HepG2 (cell line): ENCODE data around the gene PLXNC1. TPM values are rescaled to one million over a fixed set of nuclear protein-coding genes. Genes with fewer than 3 reads are reported as not detected.

Experiments used
- ATAC-seq: fragments of 200-7000 bp; cut with Tn5 transposase; 3 replicates; pipeline ENCODE4 v1.9.1; 2020; ENCODE audit warnings: mild to moderate bottlenecking, moderate library complexity
- BruUV-seq: library from RNA; stranded (reverse); fragments of 400-500 nt; replicated peaks from 2 replicates; lab custom pipeline; 2021; lab: Mats Ljungman, UMichigan
- CTCF ChIA-PET: fragments of 300-600 bp; formaldehyde crosslinking; extraction: SDS; loops from one replicate; lab custom pipeline; 2021; ENCODE audit warnings: low total read pairs, inconsistent platforms, low intra/inter-chr PET ratio; lab: Yijun Ruan, JAX
- POLR2A ChIA-PET: fragments of 350-600 bp; sonication (Branson Sonifier 250); formaldehyde crosslinking; loops from one replicate; lab custom pipeline; 2020; ENCODE audit warnings: antibody characterized with exemption, inconsistent platforms; lab: Yijun Ruan, JAX
- DNase-seq: peaks from one replicate; pipeline ENCODE4 v3.0.0-alpha.2; 2015; ENCODE audit warnings: low spot score
- FAIRE-seq: peaks from 3 replicates; lab custom pipeline; 2011; peaks lifted over from hg19 to GRCh38; lab: Jason Lieb, UNC
- H2AFZ ChIP-seq: one replicate; pipeline ENCODE4 v1.6.1; 2011; ENCODE audit warnings: low read length, inconsistent platforms
- H3K27ac ChIP-seq: fragments of 300-600 bp; 3 replicates; pipeline ENCODE4 v1.8.0; 2011; ENCODE audit warnings: mixed run types, mild to moderate bottlenecking, mixed read lengths, low read length, inconsistent platforms; ENCODE audit not compliant: insufficient read depth; ENCODE audit errors: extremely low read length
- H3K27me3 ChIP-seq, 2 experiments: fragments of 200-600 bp in 1 of 2; 2 replicates in 1 of 2; 3 replicates in 1 of 2; pipeline versions ENCODE4 v1.6.0 to v1.8.0; 2011; ENCODE audit warnings: low read length in 2 of 2, mild to moderate bottlenecking in 2 of 2, moderate library complexity in 2 of 2, inconsistent platforms in 1 of 2; ENCODE audit not compliant: insufficient read depth in 2 of 2, control insufficient read depth in 1 of 2
- H3K36me3 ChIP-seq, 2 experiments: fragments of 200-600 bp in 1 of 2; replicated peaks in 1 of 2; 2 replicates in 1 of 2; 3 replicates in 1 of 2; pipeline versions ENCODE4 v1.5.1 to v1.8.0; 2011; ENCODE audit warnings: low read length in 2 of 2, inconsistent platforms in 1 of 2; ENCODE audit not compliant: insufficient read depth in 2 of 2, control insufficient read depth in 1 of 2
- H3K4me1 ChIP-seq: 2 replicates; pipeline ENCODE4 v1.5.1; 2012; ENCODE audit warnings: low read length, inconsistent platforms; ENCODE audit not compliant: insufficient read depth
- H3K4me2 ChIP-seq: 2 replicates; pipeline ENCODE4 v1.6.0; 2011; ENCODE audit warnings: low read depth, low read length, inconsistent platforms
- H3K4me3 ChIP-seq, 3 experiments: fragments of 200-600 bp in 1 of 3; sonication (generic), shearing (Covaris generic) in 1 of 3; replicated peaks in 1 of 3; 2 replicates each; pipeline ENCODE4 v1.5.1; 2011 to 2016; ENCODE audit warnings: low read length in 3 of 3, inconsistent platforms in 2 of 3, low read depth in 2 of 3, mild to moderate bottlenecking in 2 of 3, control low read depth in 1 of 3, mixed read lengths in 1 of 3; ENCODE audit not compliant: insufficient read depth in 1 of 3
- H3K79me2 ChIP-seq: one replicate; pipeline ENCODE4 v1.6.1; 2011; ENCODE audit warnings: low read length, inconsistent platforms; ENCODE audit not compliant: insufficient read depth
- H3K9ac ChIP-seq: 2 replicates; pipeline ENCODE4 v1.6.0; 2011; ENCODE audit warnings: mild to moderate bottlenecking, low read depth, low read length, inconsistent platforms; ENCODE audit not compliant: insufficient read depth
- H3K9me3 ChIP-seq: 2 replicates; pipeline ENCODE4 v1.5.1; 2012; ENCODE audit warnings: mild to moderate bottlenecking, low read length
- H4K20me1 ChIP-seq: 2 replicates; pipeline ENCODE4 v1.6.0; 2011; ENCODE audit warnings: inconsistent platforms, mild to moderate bottlenecking, low read length, moderate library complexity; ENCODE audit not compliant: insufficient read depth
- EP300 ChIP-seq, 3 experiments: sonication (generic) in 1 of 3; formaldehyde crosslinking in 1 of 3; IDR thresholded peaks; 2 replicates each; pipeline versions ENCODE4 v1.5.1 to v1.6.1; 2011 to 2020; ENCODE audit warnings: low read depth in 2 of 3, low read length in 2 of 3, borderline replicate concordance in 1 of 3, improper control_type of control experiment in 1 of 3, mild to moderate bottlenecking in 1 of 3, missing genetic modification reagents in 1 of 3, moderate library complexity in 1 of 3
- FOXP1 ChIP-seq, 2 experiments: fragments of 450-650 bp in 1 of 2; IDR thresholded peaks; 2 replicates each; pipeline ENCODE4 v1.6.1; 2017 to 2018; ENCODE audit warnings: antibody characterized with exemption in 1 of 2
- MYC ChIP-seq: sonication (generic); formaldehyde crosslinking; IDR thresholded peaks from 2 replicates; pipeline ENCODE4 v1.9.0; 2021; ENCODE audit warnings: missing genetic modification reagents, borderline replicate concordance
- RARG ChIP-seq: sonication (generic); formaldehyde crosslinking; IDR thresholded peaks from 2 replicates; pipeline ENCODE4 v1.4.0; 2020; ENCODE audit warnings: low read depth, mild to moderate bottlenecking, missing genetic modification reagents
- STAT5B ChIP-seq: sonication (generic); formaldehyde crosslinking; IDR thresholded peaks from 2 replicates; pipeline ENCODE4 v1.4.0; 2020; ENCODE audit warnings: missing genetic modification reagents
- ZNF317 ChIP-seq: sonication (generic); formaldehyde crosslinking; IDR thresholded peaks from 2 replicates; pipeline ENCODE4 v1.5.0; 2020; ENCODE audit warnings: mild to moderate bottlenecking, missing genetic modification reagents
- ZNF562 ChIP-seq: sonication (generic); formaldehyde crosslinking; IDR thresholded peaks from 2 replicates; pipeline ENCODE4 v1.8.0; 2022; ENCODE audit warnings: missing genetic modification reagents, borderline replicate concordance
- ZNF605 ChIP-seq: sonication (generic); formaldehyde crosslinking; IDR thresholded peaks from 2 replicates; pipeline ENCODE4 v1.8.0; 2022; ENCODE audit warnings: mild to moderate bottlenecking, missing genetic modification reagents
- ZNF7 ChIP-seq: IDR thresholded peaks from 2 replicates; pipeline ENCODE4 v1.6.1; 2016; ENCODE audit warnings: missing biosample characterization, missing genetic modification reagents
- WGBS: methylation state at CpG from one replicate; pipeline ENCODE4 v1.1.6; 2017; ENCODE audit warnings: low lambda C conversion rate; 5-methylcytosine and 5-hydroxymethylcytosine counted together
- in situ Hi-C: cut with HindIII; loops from 2 replicates; pipeline ENCODE4 v1.10.0; 2017; ENCODE audit warnings: low pct_unique_long_range_greater_than_20kb; ENCODE audit not compliant: extremely low pct_ligation_motif_present
- intact Hi-C: fragments of 100-400 bp; cut with micrococcal nuclease; formaldehyde crosslinking; loops from one replicate; pipeline ENCODE4 v1.10.0; 2022; ENCODE audit not compliant: unreplicated experiment
- polyA plus RNA-seq, 8 experiments: library from polyadenylated mRNA; depleted of rRNA in 3 of 8; stranded (reverse) in 7 of 8; unstranded in 1 of 8; fragments of >200 nt; fragmentation: Illumina TruSeq in 4 of 8; extraction: Trizol in 4 of 8; gene quantifications; 2 replicates each; pipeline versions ENCODE4 v1.2.1 to v1.2.3, GENCODE V29; 2011 to 2016; ENCODE audit warnings: low read depth in 4 of 8, missing spikeins in 1 of 8, mixed read lengths in 1 of 8; ENCODE audit not compliant: insufficient read depth in 1 of 8
- total RNA-seq, 5 experiments: library from RNA; depleted of rRNA; stranded (reverse); fragments of >200 nt; fragmentation: Illumina TruSeq; extraction: Trizol; gene quantifications; 2 replicates each; pipeline ENCODE4 v1.2.3, GENCODE V29; 2016; ENCODE audit warnings: low read depth in 1 of 5
- TF ChIP-seq, protein P1 (sequence below): sonication (generic); formaldehyde crosslinking; IDR thresholded peaks from 2 replicates; pipeline ENCODE4 v1.4.0; 2020; ENCODE audit warnings: missing genetic modification reagents

PLXNC1 gene
- total and polyA plus RNA-seq, 2 of the 13 experiments (the other 11 are each of a cell fraction or from before 2014, with no cell fraction given), result 6.6 to 11.2 TPM

DNA sequence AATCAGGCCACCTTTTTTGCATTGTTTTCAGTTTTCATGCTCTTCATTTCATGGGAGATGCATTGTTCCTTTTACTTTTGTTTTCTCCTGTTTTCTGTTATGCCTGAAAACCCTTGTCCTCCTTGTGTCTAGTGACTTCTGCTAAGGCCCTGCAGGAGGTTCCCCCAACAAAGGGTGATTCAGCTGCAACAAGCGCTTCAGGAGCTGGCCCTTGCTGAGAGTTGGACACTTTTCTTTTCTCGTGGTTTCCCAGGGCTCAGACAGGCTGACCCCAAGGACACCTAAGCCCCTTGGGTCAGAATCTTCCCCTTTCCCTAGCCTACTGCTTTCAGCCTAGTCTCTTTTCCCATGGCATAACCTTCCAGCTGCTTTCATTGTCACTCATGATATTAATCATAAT is 98.9 kb downstream of the PLXNC1 start:
- Histone ChIP-seq H3K4me2 (no peak overlapping the region), H2AFZ (no peak overlapping the region), H3K36me3 (peaks cover 12 to 19% of the 10 kb centered on the region in 2 experiments; a peak in 4 of 5 replicates), H3K9ac (no peak overlapping the region), H4K20me1 (no peaks in the 10 kb centered on the region), H3K9me3 (no peaks in the 10 kb centered on the region), H3K79me2 (no peaks in the 10 kb centered on the region), H3K4me1 (no peaks in the 10 kb centered on the region), H3K27ac (no peak overlapping the region), H3K27me3 (no peaks in the 10 kb centered on the region), H3K4me3 (no peak overlapping the region)
- POLR2A ChIA-PET, result no interaction called here
- no peak for DNase-seq
- no TSS peak for BruUV-seq
- in situ Hi-C loops (no loop called here), intact Hi-C loops (no loop called here)
- WGBS, result 100% methylated on average over 2 of the region's 2 CpGs
- no peak for ATAC-seq
- CTCF ChIA-PET, result no interaction called here
- TF ChIP-seq ZNF605 (CRISPR knock-in tag) (no peak), MYC (CRISPR knock-in tag) (no peak), RARG (CRISPR knock-in tag) (no peak), FOXP1 (IDR thresholded peaks at IDR 0.05) (no peak), FOXP1 (CRISPR knock-in tag; IDR thresholded peaks at IDR 0.05) (no peak), ZNF317 (CRISPR knock-in tag) (no peak), EP300 (IDR thresholded peaks at IDR 0.05; ENCODE audit: low read depth in 2 of 2, low read length in 2 of 2) (no peak), EP300 (CRISPR knock-in tag; IDR thresholded peaks at IDR 0.05; ENCODE audit: borderline replicate concordance) (no peak), STAT5B (CRISPR knock-in tag) (no peak), ZNF562 (CRISPR knock-in tag) (no peak), ZNF7 (CRISPR knock-in tag) (no peak)
- TF ChIP-seq, protein P1, sequence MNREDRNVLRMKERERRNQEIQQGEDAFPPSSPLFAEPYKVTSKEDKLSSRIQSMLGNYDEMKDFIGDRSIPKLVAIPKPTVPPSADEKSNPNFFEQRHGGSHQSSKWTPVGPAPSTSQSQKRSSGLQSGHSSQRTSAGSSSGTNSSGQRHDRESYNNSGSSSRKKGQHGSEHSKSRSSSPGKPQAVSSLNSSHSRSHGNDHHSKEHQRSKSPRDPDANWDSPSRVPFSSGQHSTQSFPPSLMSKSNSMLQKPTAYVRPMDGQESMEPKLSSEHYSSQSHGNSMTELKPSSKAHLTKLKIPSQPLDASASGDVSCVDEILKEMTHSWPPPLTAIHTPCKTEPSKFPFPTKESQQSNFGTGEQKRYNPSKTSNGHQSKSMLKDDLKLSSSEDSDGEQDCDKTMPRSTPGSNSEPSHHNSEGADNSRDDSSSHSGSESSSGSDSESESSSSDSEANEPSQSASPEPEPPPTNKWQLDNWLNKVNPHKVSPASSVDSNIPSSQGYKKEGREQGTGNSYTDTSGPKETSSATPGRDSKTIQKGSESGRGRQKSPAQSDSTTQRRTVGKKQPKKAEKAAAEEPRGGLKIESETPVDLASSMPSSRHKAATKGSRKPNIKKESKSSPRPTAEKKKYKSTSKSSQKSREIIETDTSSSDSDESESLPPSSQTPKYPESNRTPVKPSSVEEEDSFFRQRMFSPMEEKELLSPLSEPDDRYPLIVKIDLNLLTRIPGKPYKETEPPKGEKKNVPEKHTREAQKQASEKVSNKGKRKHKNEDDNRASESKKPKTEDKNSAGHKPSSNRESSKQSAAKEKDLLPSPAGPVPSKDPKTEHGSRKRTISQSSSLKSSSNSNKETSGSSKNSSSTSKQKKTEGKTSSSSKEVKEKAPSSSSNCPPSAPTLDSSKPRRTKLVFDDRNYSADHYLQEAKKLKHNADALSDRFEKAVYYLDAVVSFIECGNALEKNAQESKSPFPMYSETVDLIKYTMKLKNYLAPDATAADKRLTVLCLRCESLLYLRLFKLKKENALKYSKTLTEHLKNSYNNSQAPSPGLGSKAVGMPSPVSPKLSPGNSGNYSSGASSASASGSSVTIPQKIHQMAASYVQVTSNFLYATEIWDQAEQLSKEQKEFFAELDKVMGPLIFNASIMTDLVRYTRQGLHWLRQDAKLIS (CRISPR knock-in tag), result no peak
- no peak for FAIRE-seq
